Mucosa of rectum (tissue), 2 donors: ENCODE data around the gene ZNF80.
"Not testable (repeated sequence)": the region's sequence is repeated elsewhere in the genome, so short reads cannot be mapped to it uniquely, and the experiment has no call there.

Source experiments
- H3K27ac ChIP-seq, 2 donors: one replicate each; pipeline ENCODE4 v1.7.0; 2013; ENCODE audit warnings: inconsistent platforms in 2 of 2, low read depth in 2 of 2, low read length in 2 of 2
- H3K27me3 ChIP-seq, 2 donors: one replicate each; pipeline ENCODE4 v1.7.0; 2013; ENCODE audit warnings: low read length in 2 of 2; ENCODE audit not compliant: control insufficient read depth in 2 of 2, insufficient read depth in 2 of 2
- H3K36me3 ChIP-seq, 2 donors: one replicate each; pipeline ENCODE4 v1.7.0; 2013; ENCODE audit warnings: low read length in 2 of 2; ENCODE audit not compliant: control insufficient read depth in 2 of 2, insufficient read depth in 2 of 2
- H3K4me1 ChIP-seq, 2 donors: one replicate each; pipeline ENCODE4 v1.7.0; 2013; ENCODE audit warnings: low read length in 2 of 2, mild to moderate bottlenecking in 1 of 2; ENCODE audit not compliant: control insufficient read depth in 2 of 2, insufficient read depth in 2 of 2
- H3K4me3 ChIP-seq, 2 donors: one replicate each; pipeline ENCODE4 v1.7.0; 2013; ENCODE audit warnings: low read length in 2 of 2
- H3K9ac ChIP-seq, 2 donors: one replicate each; pipeline ENCODE4 v1.7.0; 2013; ENCODE audit warnings: low read length in 2 of 2, low read depth in 1 of 2, mild to moderate bottlenecking in 1 of 2
- H3K9me3 ChIP-seq, 2 donors: one replicate each; pipeline ENCODE4 v1.7.0; 2013; ENCODE audit warnings: low read length in 2 of 2; ENCODE audit not compliant: control insufficient read depth in 2 of 2
- donor health status: healthy.
- donor health status: Normal muscosa, but diverticular disease.

Gene ZNF80

GRCh38 chr3:114237478-114237877 is at the start of gene ZNF80:
ZNF80 (minus strand) TSS chr3:114237578; CDS start chr3:114237074, 504 bp downstream.
- H3K27ac ChIP-seq, H3K36me3 ChIP-seq, H3K4me1 ChIP-seq, H3K27me3 ChIP-seq, H3K9ac ChIP-seq, H3K9me3 ChIP-seq, H3K4me3 ChIP-seq: not testable (repeated sequence)

- no peaks in the 10 kb centered on the region for H3K9me3 ChIP-seq
- H3K36me3 ChIP-seq = no peaks in the 10 kb centered on the region
- peak overlapping the region in 1 of 2 donors; percentile 24 for H3K9ac ChIP-seq
- H3K27me3 ChIP-seq = no peaks in the 10 kb centered on the region
- peak overlapping the region in 1 of 2 donors; percentile 16 for H3K27ac ChIP-seq
- no peak overlapping the region for H3K4me3 ChIP-seq
- H3K4me1 ChIP-seq = no peaks in the 10 kb centered on the region
Observed at GRCh38 chr3:114286266-114286665, 48.9 kb upstream of the ZNF80 start.

- Histone ChIP-seq H3K4me3 (no peak overlapping the region), H3K9ac (peak overlapping the region in 1 of 2 donors; percentile 24), H3K9me3 (no peaks in the 10 kb centered on the region), H3K36me3 (no peaks in the 10 kb centered on the region), H3K4me1 (no peaks in the 10 kb centered on the region), H3K27ac (peak overlapping the region in 1 of 2 donors; percentile 16), H3K27me3 (no peaks in the 10 kb centered on the region)
Observed at GRCh38 chr3:114285648-114286230, 48.4 kb upstream of the ZNF80 start.

- H3K4me3 ChIP-seq = no peak overlapping the region
- no peak overlapping the region for H3K27ac ChIP-seq
- H3K27me3 ChIP-seq = no peaks in the 10 kb centered on the region
- H3K4me1 ChIP-seq = no peaks in the 10 kb centered on the region
- no peaks in the 10 kb centered on the region for H3K9me3 ChIP-seq
- H3K9ac ChIP-seq = no peak overlapping the region
- H3K36me3 ChIP-seq = no peaks in the 10 kb centered on the region
Observed at GRCh38 chr3:114284644-114285043, 47.3 kb upstream of the ZNF80 start.

- not testable (repeated sequence) for H3K9me3 ChIP-seq, H3K27me3 ChIP-seq, H3K36me3 ChIP-seq, H3K9ac ChIP-seq, H3K27ac ChIP-seq, H3K4me3 ChIP-seq, H3K4me1 ChIP-seq
Observed at GRCh38 chr3:114276856-114277255, 39.5 kb upstream of the ZNF80 start.

- Histone ChIP-seq H3K27me3 (no peaks in the 10 kb centered on the region), H3K9ac (no peak overlapping the region), H3K4me3 (no peak overlapping the region), H3K36me3 (no peaks in the 10 kb centered on the region), H3K9me3 (no peaks in the 10 kb centered on the region), H3K27ac (no peak overlapping the region), H3K4me1 (no peaks in the 10 kb centered on the region)
Observed at GRCh38 chr3:114274929-114275328, 37.6 kb upstream of the ZNF80 start.

- H3K9ac ChIP-seq = no peak overlapping the region
- no peaks in the 10 kb centered on the region for H3K9me3 ChIP-seq
- no peaks in the 10 kb centered on the region for H3K27me3 ChIP-seq
- no peak overlapping the region for H3K27ac ChIP-seq
- H3K4me3 ChIP-seq = no peak overlapping the region
- H3K4me1 ChIP-seq = no peaks in the 10 kb centered on the region
- H3K36me3 ChIP-seq = no peaks in the 10 kb centered on the region
Observed at GRCh38 chr3:114272271-114272670, 34.9 kb upstream of the ZNF80 start.

- Histone ChIP-seq H3K27ac (no peak overlapping the region), H3K9ac (no peak overlapping the region), H3K9me3 (no peaks in the 10 kb centered on the region), H3K27me3 (no peaks in the 10 kb centered on the region), H3K4me3 (no peak overlapping the region), H3K4me1 (no peaks in the 10 kb centered on the region), H3K36me3 (no peaks in the 10 kb centered on the region)
Observed at GRCh38 chr3:114270019-114270418, 32.6 kb upstream of the ZNF80 start.

- H3K4me3 ChIP-seq = no peak overlapping the region
- no peaks in the 10 kb centered on the region for H3K4me1 ChIP-seq
- H3K9ac ChIP-seq = no peak overlapping the region
- no peak overlapping the region for H3K27ac ChIP-seq
- no peaks in the 10 kb centered on the region for H3K9me3 ChIP-seq
- H3K36me3 ChIP-seq = no peaks in the 10 kb centered on the region
- H3K27me3 ChIP-seq = no peaks in the 10 kb centered on the region
Observed at GRCh38 chr3:114260152-114260551, 22.8 kb upstream of the ZNF80 start.

GRCh38 chr3:114259566-114259965 is 22.2 kb upstream of the ZNF80 start:
- no peak overlapping the region for H3K4me3 ChIP-seq
- no peak overlapping the region for H3K27ac ChIP-seq
- H3K36me3 ChIP-seq = no peaks in the 10 kb centered on the region
- no peaks in the 10 kb centered on the region for H3K9me3 ChIP-seq
- no peaks in the 10 kb centered on the region for H3K4me1 ChIP-seq
- no peaks in the 10 kb centered on the region for H3K27me3 ChIP-seq
- no peak overlapping the region for H3K9ac ChIP-seq

- H3K27ac ChIP-seq = no peak overlapping the region
Observed at GRCh38 chr3:114253505-114253904, 16.1 kb upstream of the ZNF80 start.

More at GRCh38 chr3:114253505-114253904, 16.1 kb upstream of the ZNF80 start:
- no peaks in the 10 kb centered on the region for H3K4me1 ChIP-seq
- no peak overlapping the region for H3K4me3 ChIP-seq
- no peak overlapping the region for H3K9ac ChIP-seq
- no peaks in the 10 kb centered on the region for H3K36me3 ChIP-seq
- H3K9me3 ChIP-seq = no peaks in the 10 kb centered on the region
- H3K27me3 ChIP-seq = no peaks in the 10 kb centered on the region
